Breast epithelium (tissue), 3 donors: ENCODE measurements around the gene TSPO.

Source experiments
- POLR2A ChIP-seq: fragments of 450-650 bp; IDR thresholded peaks from one replicate; pipeline ENCODE4 v1.6.1; 2016; ENCODE audit warnings: antibody characterized with exemption, mild to moderate bottlenecking, moderate library complexity
- POLR2AphosphoS5 ChIP-seq, 3 donors: sonication (generic); formaldehyde crosslinking; IDR thresholded peaks; one replicate each; pipeline ENCODE4 v1.6.1; 2017; ENCODE audit warnings: antibody characterized with exemption in 3 of 3
- TF ChIP-seq, protein P1 (sequence below), 3 donors: fragments of 450-650 bp; IDR thresholded peaks; one replicate each; pipeline ENCODE4 v1.5.1; 2016 to 2017; ENCODE audit warnings: antibody characterized with exemption in 3 of 3, mild to moderate bottlenecking in 3 of 3, moderate library complexity in 3 of 3

- TF ChIP-seq, protein P1, sequence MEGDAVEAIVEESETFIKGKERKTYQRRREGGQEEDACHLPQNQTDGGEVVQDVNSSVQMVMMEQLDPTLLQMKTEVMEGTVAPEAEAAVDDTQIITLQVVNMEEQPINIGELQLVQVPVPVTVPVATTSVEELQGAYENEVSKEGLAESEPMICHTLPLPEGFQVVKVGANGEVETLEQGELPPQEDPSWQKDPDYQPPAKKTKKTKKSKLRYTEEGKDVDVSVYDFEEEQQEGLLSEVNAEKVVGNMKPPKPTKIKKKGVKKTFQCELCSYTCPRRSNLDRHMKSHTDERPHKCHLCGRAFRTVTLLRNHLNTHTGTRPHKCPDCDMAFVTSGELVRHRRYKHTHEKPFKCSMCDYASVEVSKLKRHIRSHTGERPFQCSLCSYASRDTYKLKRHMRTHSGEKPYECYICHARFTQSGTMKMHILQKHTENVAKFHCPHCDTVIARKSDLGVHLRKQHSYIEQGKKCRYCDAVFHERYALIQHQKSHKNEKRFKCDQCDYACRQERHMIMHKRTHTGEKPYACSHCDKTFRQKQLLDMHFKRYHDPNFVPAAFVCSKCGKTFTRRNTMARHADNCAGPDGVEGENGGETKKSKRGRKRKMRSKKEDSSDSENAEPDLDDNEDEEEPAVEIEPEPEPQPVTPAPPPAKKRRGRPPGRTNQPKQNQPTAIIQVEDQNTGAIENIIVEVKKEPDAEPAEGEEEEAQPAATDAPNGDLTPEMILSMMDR (IDR thresholded peaks at IDR 0.05) = no peak
- TF ChIP-seq POLR2AphosphoS5 (IDR thresholded peaks at IDR 0.05) (no peak), POLR2A (no peak)
Observed at GRCh38 chr22:43173976-43174720, 22.8 kb downstream of the TSPO start.
